Vagina (tissue), 2 donors: ENCODE data around the gene SEZ6L. TPM values are rescaled to one million over a fixed set of nuclear protein-coding genes. Genes with fewer than 3 reads are reported as not detected.

Experiments
- DNase-seq, 2 donors: peaks; one replicate each; pipeline ENCODE4 v3.0.0-alpha.2; 2017; ENCODE audit errors: extremely low spot score in 2 of 2
- H3K27ac ChIP-seq: fragments of 200-600 bp; sonication (generic); one replicate; pipeline ENCODE4 v1.5.1; 2019
- H3K27me3 ChIP-seq: fragments of 200-600 bp; sonication (generic); one replicate; pipeline ENCODE4 v1.5.1; 2019
- H3K36me3 ChIP-seq, 2 donors: fragments of 200-600 bp; sonication (generic); one replicate each; pipeline ENCODE4 v1.5.1; 2017 to 2019
- H3K4me1 ChIP-seq: fragments of 200-600 bp; sonication (generic); one replicate; pipeline ENCODE4 v1.5.1; 2019
- H3K4me3 ChIP-seq, 2 donors: fragments of 200-600 bp; sonication (generic); 1 replicate in 1 of 2; 2 replicates in 1 of 2; pipeline ENCODE4 v1.5.1; 2016 to 2019
- H3K9me3 ChIP-seq: fragments of 200-600 bp; sonication (generic); one replicate; pipeline ENCODE4 v1.5.1; 2019
- CTCF ChIP-seq, 3 experiments: fragments of 450-650 bp in 2 of 3; fragments of 200-600 bp in 1 of 3; sonication (generic) in 1 of 3; IDR thresholded peaks; one replicate each; pipeline ENCODE4 v1.5.1; 2017 to 2019; ENCODE audit warnings: antibody characterized with exemption in 3 of 3, mild to moderate bottlenecking in 2 of 3, moderate library complexity in 2 of 3
- POLR2A ChIP-seq, 2 donors: fragments of 450-650 bp; IDR thresholded peaks; one replicate each; pipeline ENCODE4 v1.6.1; 2017; ENCODE audit warnings: antibody characterized with exemption in 2 of 2, mild to moderate bottlenecking in 2 of 2, moderate library complexity in 2 of 2
- POLR2AphosphoS5 ChIP-seq, 2 donors: sonication (generic); formaldehyde crosslinking; IDR thresholded peaks; one replicate each; pipeline ENCODE4 v1.9.0; 2017; ENCODE audit warnings: antibody characterized with exemption in 2 of 2, mild to moderate bottlenecking in 2 of 2, low read depth in 1 of 2; ENCODE audit not compliant: insufficient read depth in 1 of 2
- intact Hi-C: fragments of 100-400 bp; cut with DNase I; formaldehyde crosslinking; loops from one replicate; pipeline ENCODE4 v1.15.1; 2023
- total RNA-seq: library from RNA; depleted of rRNA; stranded (reverse); fragments of >200 nt; gene quantifications from one replicate; pipeline ENCODE4 v1.2.3, GENCODE V29; 2016

SEZ6L gene
- 1.2 TPM for total RNA-seq

GRCh38 chr22:26169315-26170111 lies at the start of gene SEZ6L:
Gene SEZ6L, plus strand, starts transcription at chr22:26169462. Its CDS starts 208 bp downstream, at chr22:26169670.
- intact Hi-C loops: no loop called here
- Histone ChIP-seq H3K9me3 (no peaks in the 10 kb centered on the region), H3K27me3 (peaks cover 8% of the 10 kb centered on the region), H3K4me1 (peaks cover 8% of the 10 kb centered on the region), H3K4me3 (peak within 1 kb of the TSS; percentile 25 to 36), H3K36me3 (no peaks in the 10 kb centered on the region), H3K27ac (no peak within 1 kb of the TSS)
- DNase-seq: peak in 1 of 2 donors; percentile 56
- no peak for TF ChIP-seq CTCF (IDR thresholded peaks at IDR 0.05)
- no peak for TF ChIP-seq POLR2A (IDR thresholded peaks at IDR 0.05)
- TF ChIP-seq POLR2AphosphoS5 (IDR thresholded peaks at IDR 0.05; ENCODE audit: insufficient read depth in 1 of 2, low read depth in 1 of 2): no peak

GRCh38 chr22:26122920-26123468 lies 46.3 kb upstream of the SEZ6L start:
- H3K27me3 ChIP-seq: no peaks in the 10 kb centered on the region
- intact Hi-C loops: no loop called here
- DNase-seq: no peak
- H3K9me3 ChIP-seq: no peaks in the 10 kb centered on the region
- TF ChIP-seq POLR2AphosphoS5 (IDR thresholded peaks at IDR 0.05; ENCODE audit: insufficient read depth in 1 of 2, low read depth in 1 of 2): no peak
- TF ChIP-seq CTCF (IDR thresholded peaks at IDR 0.05): no peak
- TF ChIP-seq POLR2A (IDR thresholded peaks at IDR 0.05): no peak
- H3K27ac ChIP-seq: no peak overlapping the region
- no peak overlapping the region for H3K4me3 ChIP-seq
- no peaks in the 10 kb centered on the region for H3K36me3 ChIP-seq
- H3K4me1 ChIP-seq: no peaks in the 10 kb centered on the region

GRCh38 chr22:26124991-26125725 lies 44.1 kb upstream of the SEZ6L start:
- no peak for TF ChIP-seq POLR2A (IDR thresholded peaks at IDR 0.05)
- no peak overlapping the region for H3K4me3 ChIP-seq
- intact Hi-C loops: no loop called here
- H3K27me3 ChIP-seq: no peaks in the 10 kb centered on the region
- no peaks in the 10 kb centered on the region for H3K9me3 ChIP-seq
- DNase-seq: no peak
- H3K27ac ChIP-seq: no peak overlapping the region
- H3K36me3 ChIP-seq: no peaks in the 10 kb centered on the region
- H3K4me1 ChIP-seq: no peaks in the 10 kb centered on the region

GRCh38 chr22:26127126-26127525 lies 42.1 kb upstream of the SEZ6L start:
- TF ChIP-seq CTCF (IDR thresholded peaks at IDR 0.05) (no peak), POLR2A (IDR thresholded peaks at IDR 0.05) (no peak), POLR2AphosphoS5 (IDR thresholded peaks at IDR 0.05; ENCODE audit: insufficient read depth in 1 of 2, low read depth in 1 of 2) (no peak)
- intact Hi-C loops: no loop called here
- H3K27ac ChIP-seq: no peak overlapping the region
- H3K9me3 ChIP-seq: no peaks in the 10 kb centered on the region
- H3K36me3 ChIP-seq: no peaks in the 10 kb centered on the region
- no peaks in the 10 kb centered on the region for H3K27me3 ChIP-seq
- no peak overlapping the region for H3K4me3 ChIP-seq
- H3K4me1 ChIP-seq: no peaks in the 10 kb centered on the region
- DNase-seq: no peak

GRCh38 chr22:26127556-26127955 lies 41.7 kb upstream of the SEZ6L start:
- intact Hi-C loops: no loop called here

More at GRCh38 chr22:26127556-26127955, 41.7 kb upstream of the SEZ6L start:
- DNase-seq: no peak
- no peaks in the 10 kb centered on the region for H3K27me3 ChIP-seq
- H3K36me3 ChIP-seq: no peaks in the 10 kb centered on the region
- no peak overlapping the region for H3K4me3 ChIP-seq
- H3K9me3 ChIP-seq: no peaks in the 10 kb centered on the region
- H3K27ac ChIP-seq: no peak overlapping the region
- H3K4me1 ChIP-seq: no peaks in the 10 kb centered on the region
- no peak for TF ChIP-seq POLR2AphosphoS5 (IDR thresholded peaks at IDR 0.05; ENCODE audit: insufficient read depth in 1 of 2, low read depth in 1 of 2)
- no peak for TF ChIP-seq CTCF (IDR thresholded peaks at IDR 0.05)
- TF ChIP-seq POLR2A (IDR thresholded peaks at IDR 0.05): no peak
